Measurements from ENCODE around the gene WDR27. TPM values are rescaled to one million over a fixed set of nuclear protein-coding genes. Genes with fewer than 3 reads are reported as not detected.

Gene WDR27
- total RNA-seq, 5 donors from 2014 or later (not counting 1 experiment from before 2014, with no cell fraction given): 39.7 to 71.5 (median 52.5) TPM

GRCh38 chr6:169543704-169544103 is 158.1 kb downstream of the WDR27 start:
- no peak overlapping the region for H3K4me3 Mint-ChIP-seq
- peaks cover 3 to 18% (median 3%) of the 10 kb centered on the region in 3 donors for H3K9me3 Mint-ChIP-seq
- POLR2A ChIA-PET: no interaction called here
- Histone ChIP-seq H3K36me3 (ENCODE audit: control insufficient read depth in 2 of 2, extremely low read depth in 1 of 2, insufficient read depth in 1 of 2, low read length in 1 of 2) (no peaks in the 10 kb centered on the region), H3K4me1 (ENCODE audit: control insufficient read depth in 1 of 2, extremely low read depth in 1 of 2, insufficient read depth in 2 of 2, low read length in 2 of 2) (no peaks in the 10 kb centered on the region), H3K4me3 (ENCODE audit: control insufficient read depth in 1 of 2, extremely low read depth in 1 of 2, low read length in 1 of 2) (no peak overlapping the region), H3K27ac (ENCODE audit: low read length) (no peak overlapping the region), H3K9me3 (peaks cover 6% of the 10 kb centered on the region), H3K27me3 (replicated peaks in 1 of 2; ENCODE audit: control insufficient read depth in 2 of 2, extremely low read depth in 1 of 2, insufficient read depth in 2 of 2, low read length in 1 of 2) (no peaks in the 10 kb centered on the region)
- H3K27ac Mint-ChIP-seq: no peak overlapping the region
- peaks cover 10% of the 10 kb centered on the region for H3K36me3 Mint-ChIP-seq
- no peak for DNase-seq
- no peaks in the 10 kb centered on the region for H3K4me1 Mint-ChIP-seq
- CTCF ChIA-PET: no interaction called here
- ATAC-seq (replicated peaks in 1 of 4): no peak
- H3K27me3 Mint-ChIP-seq: no peaks in the 10 kb centered on the region

- H3K27me3 ChIP-seq (replicated peaks in 1 of 2; ENCODE audit: control insufficient read depth in 2 of 2, extremely low read depth in 1 of 2, insufficient read depth in 2 of 2, low read length in 1 of 2): no peaks in the 10 kb centered on the region
- DNase-seq: no peak
- peaks cover 9% of the 10 kb centered on the region for H3K36me3 Mint-ChIP-seq
- H3K9me3 Mint-ChIP-seq: peaks cover 1 to 11% (median 3%) of the 10 kb centered on the region in 3 donors
- no peaks in the 10 kb centered on the region for H3K4me1 ChIP-seq (ENCODE audit: control insufficient read depth in 1 of 2, extremely low read depth in 1 of 2, insufficient read depth in 2 of 2, low read length in 2 of 2)
- ChIA-PET CTCF (no interaction called here), POLR2A (no interaction called here)
- H3K4me3 ChIP-seq (ENCODE audit: control insufficient read depth in 1 of 2, extremely low read depth in 1 of 2, low read length in 1 of 2): no peak overlapping the region
- no peak overlapping the region for H3K27ac Mint-ChIP-seq
- no peak overlapping the region for H3K4me3 Mint-ChIP-seq
- no peaks in the 10 kb centered on the region for H3K27me3 Mint-ChIP-seq
- no peaks in the 10 kb centered on the region for H3K4me1 Mint-ChIP-seq
- no peak overlapping the region for H3K27ac ChIP-seq (ENCODE audit: low read length)
- H3K9me3 ChIP-seq: no peaks in the 10 kb centered on the region
- no CpG with 5 or more reads among the region's 1 CpG for WGBS (ENCODE audit: insufficient coverage)
- ATAC-seq (replicated peaks in 1 of 4): no peak
- H3K36me3 ChIP-seq (ENCODE audit: control insufficient read depth in 2 of 2, extremely low read depth in 1 of 2, insufficient read depth in 1 of 2, low read length in 1 of 2): no peaks in the 10 kb centered on the region
Measured at GRCh38 chr6:169542491-169542890, 159.3 kb downstream of the WDR27 start.

- no peaks in the 10 kb centered on the region for H3K27me3 Mint-ChIP-seq
- no peak overlapping the region for H3K27ac Mint-ChIP-seq
- H3K4me1 ChIP-seq (ENCODE audit: control insufficient read depth in 1 of 2, extremely low read depth in 1 of 2, insufficient read depth in 2 of 2, low read length in 2 of 2): no peaks in the 10 kb centered on the region
- POLR2A ChIA-PET: no interaction called here
- no peaks in the 10 kb centered on the region for H3K27me3 ChIP-seq (replicated peaks in 1 of 2; ENCODE audit: control insufficient read depth in 2 of 2, extremely low read depth in 1 of 2, insufficient read depth in 2 of 2, low read length in 1 of 2)
- no peaks in the 10 kb centered on the region for H3K4me1 Mint-ChIP-seq
- H3K9me3 ChIP-seq: no peaks in the 10 kb centered on the region
- DNase-seq: no peak
- H3K9me3 Mint-ChIP-seq: peaks cover 8 to 20% (median 12%) of the 10 kb centered on the region in 3 donors
- no peaks in the 10 kb centered on the region for H3K36me3 ChIP-seq (ENCODE audit: control insufficient read depth in 2 of 2, extremely low read depth in 1 of 2, insufficient read depth in 1 of 2, low read length in 1 of 2)
- no peak overlapping the region for H3K27ac ChIP-seq (ENCODE audit: low read length)
- WGBS (ENCODE audit: insufficient coverage): 90% methylated on average over 3 of the region's 5 CpGs
- no peak overlapping the region for H3K4me3 Mint-ChIP-seq
- CTCF ChIA-PET: no interaction called here
- H3K4me3 ChIP-seq (ENCODE audit: control insufficient read depth in 1 of 2, extremely low read depth in 1 of 2, low read length in 1 of 2): no peak overlapping the region
- H3K36me3 Mint-ChIP-seq: peaks cover 22% of the 10 kb centered on the region
- ATAC-seq (replicated peaks in 1 of 4): no peak
Measured at GRCh38 chr6:169539176-169539897, 162.5 kb downstream of the WDR27 start.

- POLR2A ChIA-PET: no interaction called here
- Mint-ChIP-seq H3K27ac (no peak overlapping the region), H3K4me3 (no peak overlapping the region), H3K36me3 (peaks cover 28% of the 10 kb centered on the region), H3K9me3 (peaks cover 15 to 35% (median 20%) of the 10 kb centered on the region in 3 donors), H3K4me1 (no peaks in the 10 kb centered on the region), H3K27me3 (no peaks in the 10 kb centered on the region)
- no peak overlapping the region for H3K4me3 ChIP-seq (ENCODE audit: control insufficient read depth in 1 of 2, extremely low read depth in 1 of 2, low read length in 1 of 2)
- CTCF ChIA-PET: no interaction called here
- H3K27ac ChIP-seq (ENCODE audit: low read length): no peak overlapping the region
- no peaks in the 10 kb centered on the region for H3K27me3 ChIP-seq (replicated peaks in 1 of 2; ENCODE audit: control insufficient read depth in 2 of 2, extremely low read depth in 1 of 2, insufficient read depth in 2 of 2, low read length in 1 of 2)
- peaks cover 0 to 4% of the 10 kb centered on the region in 2 donors for H3K36me3 ChIP-seq (ENCODE audit: control insufficient read depth in 2 of 2, extremely low read depth in 1 of 2, insufficient read depth in 1 of 2, low read length in 1 of 2)
- H3K9me3 ChIP-seq: no peaks in the 10 kb centered on the region
- WGBS (ENCODE audit: insufficient coverage): 100% methylated on average over 1 of the region's 5 CpGs
- ATAC-seq (replicated peaks in 1 of 4): no peak
- no peak for DNase-seq
- no peaks in the 10 kb centered on the region for H3K4me1 ChIP-seq (ENCODE audit: control insufficient read depth in 1 of 2, extremely low read depth in 1 of 2, insufficient read depth in 2 of 2, low read length in 2 of 2)
Measured at GRCh38 chr6:169536446-169537170, 165.2 kb downstream of the WDR27 start.

GRCh38 chr6:169534039-169534421 is 167.8 kb downstream of the WDR27 start:
- H3K27me3 ChIP-seq (replicated peaks in 1 of 2; ENCODE audit: control insufficient read depth in 2 of 2, extremely low read depth in 1 of 2, insufficient read depth in 2 of 2, low read length in 1 of 2): no peaks in the 10 kb centered on the region
- H3K4me3 ChIP-seq (ENCODE audit: control insufficient read depth in 1 of 2, extremely low read depth in 1 of 2, low read length in 1 of 2): no peak overlapping the region
- no peak overlapping the region for H3K27ac ChIP-seq (ENCODE audit: low read length)
- CTCF ChIA-PET: no interaction called here
- H3K27ac Mint-ChIP-seq: no peak overlapping the region
- no peaks in the 10 kb centered on the region for H3K9me3 ChIP-seq
- POLR2A ChIA-PET: no interaction called here
- ATAC-seq (replicated peaks in 1 of 4): no peak
- H3K9me3 Mint-ChIP-seq: peaks cover 15 to 35% (median 20%) of the 10 kb centered on the region in 3 donors
- DNase-seq: no peak
- H3K27me3 Mint-ChIP-seq: no peaks in the 10 kb centered on the region
- peaks cover 0 to 16% of the 10 kb centered on the region in 2 experiments for H3K4me1 ChIP-seq (ENCODE audit: control insufficient read depth in 1 of 2, extremely low read depth in 1 of 2, insufficient read depth in 2 of 2, low read length in 2 of 2)
- no peak overlapping the region for H3K4me3 Mint-ChIP-seq
- peaks cover 14 to 18% (median 16%) of the 10 kb centered on the region in 3 donors for H3K4me1 Mint-ChIP-seq
- WGBS (ENCODE audit: insufficient coverage): 88% methylated on average over 3 of the region's 3 CpGs
- H3K36me3 ChIP-seq (ENCODE audit: control insufficient read depth in 2 of 2, extremely low read depth in 1 of 2, insufficient read depth in 1 of 2, low read length in 1 of 2): peaks cover 0 to 4% of the 10 kb centered on the region in 2 donors
- peaks cover 28% of the 10 kb centered on the region for H3K36me3 Mint-ChIP-seq

- Mint-ChIP-seq H3K4me3 (no peak overlapping the region), H3K9me3 (peaks cover 15 to 35% (median 20%) of the 10 kb centered on the region in 3 donors), H3K27me3 (no peaks in the 10 kb centered on the region), H3K27ac (no peak overlapping the region), H3K4me1 (peaks cover 14 to 18% (median 16%) of the 10 kb centered on the region in 3 donors), H3K36me3 (peaks cover 28% of the 10 kb centered on the region)
- no peak for ATAC-seq (replicated peaks in 1 of 4)
- Histone ChIP-seq H3K4me1 (ENCODE audit: control insufficient read depth in 1 of 2, extremely low read depth in 1 of 2, insufficient read depth in 2 of 2, low read length in 2 of 2) (peaks cover 0 to 16% of the 10 kb centered on the region in 2 experiments), H3K27ac (ENCODE audit: low read length) (no peak overlapping the region), H3K27me3 (replicated peaks in 1 of 2; ENCODE audit: control insufficient read depth in 2 of 2, extremely low read depth in 1 of 2, insufficient read depth in 2 of 2, low read length in 1 of 2) (no peaks in the 10 kb centered on the region), H3K4me3 (ENCODE audit: control insufficient read depth in 1 of 2, extremely low read depth in 1 of 2, low read length in 1 of 2) (no peak overlapping the region), H3K36me3 (ENCODE audit: control insufficient read depth in 2 of 2, extremely low read depth in 1 of 2, insufficient read depth in 1 of 2, low read length in 1 of 2) (peaks cover 0 to 4% of the 10 kb centered on the region in 2 donors), H3K9me3 (no peaks in the 10 kb centered on the region)
- ChIA-PET CTCF (no interaction called here), POLR2A (no interaction called here)
- 91% methylated on average over 5 of the region's 6 CpGs for WGBS (ENCODE audit: insufficient coverage)
- no peak for DNase-seq
Measured at GRCh38 chr6:169533301-169534038, 168.4 kb downstream of the WDR27 start.
